H1 (cell line): ENCODE measurements around the gene GAB3. TPM values are rescaled to one million over a fixed set of nuclear protein-coding genes. Genes with fewer than 3 reads are reported as not detected.

ENCODE experiments used
- CTCF ChIA-PET: fragments of 300-600 bp; sonication (Branson Sonifier 250); formaldehyde crosslinking; loops from one replicate; lab custom pipeline; 2021; ENCODE audit not compliant: partially characterized antibody; lab: Charles Lee
- POLR2A ChIA-PET: fragments of 300-600 bp; sonication (Branson Sonifier 250); formaldehyde crosslinking; loops from one replicate; lab custom pipeline; 2021; ENCODE audit warnings: inconsistent platforms; ENCODE audit not compliant: partially characterized antibody; lab: Charles Lee
- DNase-seq, 2 experiments: peaks; one replicate each; pipeline versions ENCODE4 v3.0.0 to v3.0.0-alpha.2; 2010 to 2022; ENCODE audit warnings: low spot score in 2 of 2, low read depth in 1 of 2, mixed read lengths in 1 of 2
- FAIRE-seq: peaks from 2 replicates; lab custom pipeline; 2011; peaks lifted over from hg19 to GRCh38; lab: Jason Lieb, UNC
- H2AFZ ChIP-seq: 2 replicates; pipeline ENCODE4 v1.8.1; 2012; ENCODE audit warnings: low read length, inconsistent platforms
- H2AK5ac ChIP-seq: 2 replicates; pipeline ENCODE4 v1.6.1; 2013; ENCODE audit warnings: low read depth, low read length
- H2BK120ac ChIP-seq: replicated peaks from 2 replicates; pipeline ENCODE3; 2013; ENCODE audit warnings: low read depth, low read length, inconsistent platforms
- H2BK12ac ChIP-seq: 2 replicates; pipeline ENCODE4 v1.6.1; 2013; ENCODE audit warnings: low read depth, low read length
- H2BK15ac ChIP-seq: 2 replicates; pipeline ENCODE4 v1.6.1; 2013; ENCODE audit warnings: low read length
- H2BK20ac ChIP-seq: 2 replicates; pipeline ENCODE4 v1.6.1; 2013; ENCODE audit warnings: low read length
- H2BK5ac ChIP-seq: 2 replicates; pipeline ENCODE4 v1.6.1; 2013; ENCODE audit warnings: low read depth, low read length
- H3K14ac ChIP-seq: 2 replicates; pipeline ENCODE4 v1.6.1; 2013; ENCODE audit warnings: inconsistent platforms; ENCODE audit not compliant: insufficient read length
- H3K18ac ChIP-seq: 2 replicates; pipeline ENCODE4 v1.6.1; 2013; ENCODE audit warnings: low read length; ENCODE audit errors: extremely low read depth
- H3K23ac ChIP-seq: 2 replicates; pipeline ENCODE4 v1.6.1; 2013; ENCODE audit warnings: inconsistent platforms; ENCODE audit not compliant: insufficient read length
- H3K23me2 ChIP-seq: 2 replicates; pipeline ENCODE4 v1.6.1; 2013; ENCODE audit warnings: low read depth, low read length
- H3K27ac ChIP-seq: 2 replicates; pipeline ENCODE4 v1.6.1; 2011; ENCODE audit warnings: low read depth, low read length, inconsistent platforms
- H3K27me3 ChIP-seq, 4 experiments: replicated peaks in 1 of 4; 1 replicate in 1 of 4; 2 replicates in 3 of 4; pipeline versions ENCODE4 v1.6.1 to v1.8.1; 2011 to 2013; ENCODE audit warnings: low read length in 3 of 4, mild to moderate bottlenecking in 3 of 4, inconsistent platforms in 2 of 4, mixed read lengths in 2 of 4, moderate library complexity in 1 of 4; ENCODE audit not compliant: control insufficient read depth in 3 of 4, insufficient read depth in 3 of 4; ENCODE audit errors: extremely low read depth in 1 of 4
- H3K36me3 ChIP-seq, 4 experiments: 2 replicates each; pipeline versions ENCODE4 v1.6.1 to v1.8.1; 2011 to 2013; ENCODE audit warnings: mild to moderate bottlenecking in 4 of 4, low read length in 3 of 4, moderate library complexity in 2 of 4, control low read depth in 1 of 4, inconsistent platforms in 1 of 4; ENCODE audit not compliant: insufficient read depth in 4 of 4, control insufficient read depth in 2 of 4
- H3K4ac ChIP-seq: replicated peaks from 2 replicates; pipeline ENCODE3; 2013; ENCODE audit warnings: low read length, low read depth, mixed read lengths, inconsistent platforms; ENCODE audit not compliant: insufficient read length
- H3K4me1 ChIP-seq, 4 experiments: replicated peaks in 1 of 4; 1 replicate in 1 of 4; 2 replicates in 3 of 4; pipeline versions ENCODE4 v1.6.1 to v1.8.1; 2011 to 2013; ENCODE audit warnings: low read length in 3 of 4, inconsistent platforms in 2 of 4, mixed read lengths in 1 of 4; ENCODE audit not compliant: insufficient read depth in 4 of 4, control insufficient read depth in 3 of 4
- H3K4me2 ChIP-seq, 2 experiments: 2 replicates each; pipeline versions ENCODE4 v1.6.1 to v1.8.1; 2011 to 2013; ENCODE audit warnings: low read depth in 2 of 2, low read length in 2 of 2, control low read depth in 1 of 2, inconsistent platforms in 1 of 2, mild to moderate bottlenecking in 1 of 2; ENCODE audit not compliant: insufficient read depth in 1 of 2
- H3K4me3 ChIP-seq, 4 experiments: fragments of 200-600, 300-600 bp in 1 of 4; sonication (generic), shearing (Covaris generic), sonication (Bioruptor Twin) in 1 of 4; 2 replicates each; pipeline versions ENCODE4 v1.5.1 to v1.8.1; 2011 to 2016; ENCODE audit warnings: low read length in 4 of 4, low read depth in 3 of 4, control low read depth in 2 of 4, inconsistent platforms in 2 of 4, mild to moderate bottlenecking in 2 of 4, mixed read lengths in 1 of 4, moderate library complexity in 1 of 4; ENCODE audit not compliant: insufficient read depth in 2 of 4; ENCODE audit errors: extremely low read depth in 1 of 4
- H3K56ac ChIP-seq: replicated peaks from 2 replicates; pipeline ENCODE3; 2013; ENCODE audit warnings: low read depth, mild to moderate bottlenecking, mixed read lengths, low read length, inconsistent platforms; ENCODE audit not compliant: insufficient read length
- H3K79me1 ChIP-seq: 2 replicates; pipeline ENCODE4 v1.6.1; 2013; ENCODE audit warnings: low read depth, low read length, control low read depth
- H3K79me2 ChIP-seq, 2 experiments: 2 replicates each; pipeline versions ENCODE4 v1.6.1 to v1.8.1; 2012 to 2013; ENCODE audit warnings: low read length in 2 of 2, mild to moderate bottlenecking in 2 of 2, inconsistent platforms in 1 of 2; ENCODE audit not compliant: insufficient read depth in 2 of 2, control insufficient read depth in 1 of 2
- H3K9ac ChIP-seq, 4 experiments: replicated peaks in 1 of 4; 1 replicate in 1 of 4; 2 replicates in 3 of 4; pipeline versions ENCODE4 v1.6.1 to v1.8.1; 2011 to 2013; ENCODE audit warnings: low read depth in 3 of 4, low read length in 3 of 4, control low read depth in 2 of 4, mild to moderate bottlenecking in 2 of 4, moderate library complexity in 2 of 4, inconsistent platforms in 1 of 4; ENCODE audit errors: extremely low read depth in 1 of 4
- H3K9me3 ChIP-seq, 2 experiments: 2 replicates each; pipeline versions ENCODE4 v1.6.1 to v1.8.1; 2012 to 2013; ENCODE audit warnings: mild to moderate bottlenecking in 2 of 2, moderate library complexity in 2 of 2, control low read depth in 1 of 2, inconsistent platforms in 1 of 2, low read depth in 1 of 2, low read length in 1 of 2, mixed read lengths in 1 of 2; ENCODE audit not compliant: insufficient read depth in 2 of 2
- H4K20me1 ChIP-seq, 2 experiments: replicated peaks in 1 of 2; 2 replicates each; pipeline versions ENCODE3 to v1.8.1; 2011 to 2013; ENCODE audit warnings: inconsistent platforms in 2 of 2, low read length in 2 of 2, mild to moderate bottlenecking in 1 of 2; ENCODE audit not compliant: insufficient read depth in 2 of 2, control insufficient read depth in 1 of 2
- H4K5ac ChIP-seq: 2 replicates; pipeline ENCODE4 v1.6.1; 2013; ENCODE audit warnings: low read length, low read depth, mixed read lengths, inconsistent platforms; ENCODE audit not compliant: insufficient read length
- H4K8ac ChIP-seq: 2 replicates; pipeline ENCODE4 v1.8.0; 2013; ENCODE audit warnings: mild to moderate bottlenecking, moderate library complexity, low read length, inconsistent platforms; ENCODE audit not compliant: insufficient read depth; ENCODE audit errors: extremely low read depth
- H4K91ac ChIP-seq: replicated peaks from 2 replicates; pipeline ENCODE3; 2013; ENCODE audit warnings: low read length, mixed read lengths, inconsistent platforms; ENCODE audit not compliant: insufficient read length
- CTBP2 ChIP-seq: IDR thresholded peaks from 2 replicates; pipeline ENCODE4 v1.7.0; 2011; ENCODE audit warnings: borderline replicate concordance, mild to moderate bottlenecking, moderate library complexity, mixed read lengths, low read length; ENCODE audit not compliant: insufficient read depth, insufficient read length
- FOSL1 ChIP-seq: IDR thresholded peaks from 2 replicates; pipeline ENCODE4 v1.6.1; 2011; ENCODE audit warnings: mild to moderate bottlenecking, low read depth, low read length, moderate library complexity; ENCODE audit not compliant: insufficient read depth
- KDM1A ChIP-seq: fragments of 200-600, 300-600 bp; sonication (generic); IDR thresholded peaks from 2 replicates; pipeline ENCODE4 v1.7.1; 2016; ENCODE audit warnings: mild to moderate bottlenecking, low read length, borderline replicate concordance
- MAX ChIP-seq: IDR thresholded peaks from 2 replicates; pipeline ENCODE4 v1.6.1; 2012; ENCODE audit warnings: inconsistent platforms
- POLR2AphosphoS5 ChIP-seq: IDR thresholded peaks from 2 replicates; pipeline ENCODE4 v1.6.1; 2011; ENCODE audit warnings: low read depth, low read length
- WGBS, 2 experiments: shearing (Covaris generic) in 1 of 2; methylation state at CpG; one replicate each; pipeline versions ENCODE4 v1.1.6 to v1.1.7; 2013 to 2015; ENCODE audit warnings: low lambda C conversion rate in 2 of 2, mixed read lengths in 2 of 2, inconsistent platforms in 1 of 2, low coverage in 1 of 2, missing lambda C conversion rate in 1 of 2; ENCODE audit not compliant: insufficient replicate concordance in 2 of 2, insufficient coverage in 1 of 2, insufficient read length in 1 of 2; ENCODE audit errors: extremely low coverage in 1 of 2, missing lambda C conversion rate in 1 of 2; 5-methylcytosine and 5-hydroxymethylcytosine counted together
- polyA plus RNA-seq, 7 experiments: library from polyadenylated mRNA; depleted of rRNA in 3 of 7; stranded (reverse) in 5 of 7; unstranded in 2 of 7; fragments of >200 nt in 5 of 7; fragments of 200-250 nt in 2 of 7; gene quantifications; 1 replicate in 5 of 7; 2 replicates in 1 of 7; 4 replicates in 1 of 7; pipeline versions ENCODE4 v1.2.1 to v1.2.3, GENCODE V29; 2011 to 2013; ENCODE audit warnings: missing spikeins in 2 of 7, mixed read lengths in 2 of 7
- total RNA-seq: library from RNA; stranded (reverse); fragmentation: NEBNext Ultra II Directional; extraction: Animal tissue kit (Norgen Biotek cat#: 25700); gene quantifications from 2 replicates; pipeline ENCODE4 v1.2.1, GENCODE V29; 2021

GAB3 gene
- total and polyA plus RNA-seq, 2 of the 8 experiments (the other 6 are each of a cell fraction or from before 2014, with no cell fraction given) = 0.48 to 1.2 TPM

GRCh38 chrX:154730253-154730891 is 20.5 kb downstream of the GAB3 start:
- FAIRE-seq (no peak), DNase-seq (no peak)
- no peak overlapping the region for H2BK20ac ChIP-seq
- H3K56ac ChIP-seq = no peak overlapping the region
- ChIA-PET CTCF (interaction anchor here (1.0 to 1.6 kb wide), 3 partner anchors 14 to 20 kb away, joined by 4 to 7 read pairs (median 6); no protein-coding TSS in a partner anchor), POLR2A (no interaction called here)
- no peak overlapping the region for H2BK15ac ChIP-seq
- H3K23ac ChIP-seq = no peak overlapping the region
- H3K9ac ChIP-seq = no peak overlapping the region
- no peaks in the 10 kb centered on the region for H3K36me3 ChIP-seq
- no peaks in the 10 kb centered on the region for H4K20me1 ChIP-seq
- no peak overlapping the region for H2BK5ac ChIP-seq
- H3K27me3 ChIP-seq = no peaks in the 10 kb centered on the region
- H2BK12ac ChIP-seq = no peak overlapping the region
- no peaks in the 10 kb centered on the region for H3K79me1 ChIP-seq
- H3K4me1 ChIP-seq = no peaks in the 10 kb centered on the region
- no peaks in the 10 kb centered on the region for H3K23me2 ChIP-seq
- no peak overlapping the region for H3K27ac ChIP-seq
- H3K18ac ChIP-seq = no peak overlapping the region
- WGBS, 2 experiments = 90% methylated on average over 6 of the region's 6 CpGs; no CpG with 5 or more reads in 1 of the 2 experiments
- H2AFZ ChIP-seq = no peak overlapping the region
- H3K4ac ChIP-seq = no peak overlapping the region
- no peak overlapping the region for H3K14ac ChIP-seq
- no peak overlapping the region for H3K4me2 ChIP-seq
- H3K4me3 ChIP-seq = no peak overlapping the region
- no peak overlapping the region for H4K5ac ChIP-seq
- H2BK120ac ChIP-seq = no peak overlapping the region
- H4K91ac ChIP-seq = no peak overlapping the region
- H4K8ac ChIP-seq = no peak overlapping the region
- TF ChIP-seq KDM1A (no peak), FOSL1 (no peak), POLR2AphosphoS5 (no peak), MAX (no peak), CTBP2 (no peak)
- no peak overlapping the region for H2AK5ac ChIP-seq
- no peaks in the 10 kb centered on the region for H3K79me2 ChIP-seq
- no peaks in the 10 kb centered on the region for H3K9me3 ChIP-seq
